H1 (cell line): ENCODE data around the gene NCL. TPM values are rescaled to one million over a fixed set of nuclear protein-coding genes. Genes with fewer than 3 reads are reported as not detected.

Experiments used
- CTCF ChIA-PET: fragments of 300-600 bp; sonication (Branson Sonifier 250); formaldehyde crosslinking; loops from one replicate; lab custom pipeline; 2021; ENCODE audit not compliant: partially characterized antibody; lab: Charles Lee
- POLR2A ChIA-PET: fragments of 300-600 bp; sonication (Branson Sonifier 250); formaldehyde crosslinking; loops from one replicate; lab custom pipeline; 2021; ENCODE audit warnings: inconsistent platforms; ENCODE audit not compliant: partially characterized antibody; lab: Charles Lee
- DNase-seq, 2 experiments: peaks; one replicate each; pipeline versions ENCODE4 v3.0.0 to v3.0.0-alpha.2; 2010 to 2022; ENCODE audit warnings: low spot score in 2 of 2, low read depth in 1 of 2, mixed read lengths in 1 of 2
- FAIRE-seq: peaks from 2 replicates; lab custom pipeline; 2011; peaks lifted over from hg19 to GRCh38; lab: Jason Lieb, UNC
- H2AFZ ChIP-seq: 2 replicates; pipeline ENCODE4 v1.8.1; 2012; ENCODE audit warnings: low read length, inconsistent platforms
- H2AK5ac ChIP-seq: 2 replicates; pipeline ENCODE4 v1.6.1; 2013; ENCODE audit warnings: low read depth, low read length
- H2BK120ac ChIP-seq: replicated peaks from 2 replicates; pipeline ENCODE3; 2013; ENCODE audit warnings: low read depth, low read length, inconsistent platforms
- H2BK12ac ChIP-seq: 2 replicates; pipeline ENCODE4 v1.6.1; 2013; ENCODE audit warnings: low read depth, low read length
- H2BK15ac ChIP-seq: 2 replicates; pipeline ENCODE4 v1.6.1; 2013; ENCODE audit warnings: low read length
- H2BK20ac ChIP-seq: 2 replicates; pipeline ENCODE4 v1.6.1; 2013; ENCODE audit warnings: low read length
- H2BK5ac ChIP-seq: 2 replicates; pipeline ENCODE4 v1.6.1; 2013; ENCODE audit warnings: low read depth, low read length
- H3K14ac ChIP-seq: 2 replicates; pipeline ENCODE4 v1.6.1; 2013; ENCODE audit warnings: inconsistent platforms; ENCODE audit not compliant: insufficient read length
- H3K18ac ChIP-seq: 2 replicates; pipeline ENCODE4 v1.6.1; 2013; ENCODE audit warnings: low read length; ENCODE audit errors: extremely low read depth
- H3K23ac ChIP-seq: 2 replicates; pipeline ENCODE4 v1.6.1; 2013; ENCODE audit warnings: inconsistent platforms; ENCODE audit not compliant: insufficient read length
- H3K23me2 ChIP-seq: 2 replicates; pipeline ENCODE4 v1.6.1; 2013; ENCODE audit warnings: low read depth, low read length
- H3K27ac ChIP-seq: 2 replicates; pipeline ENCODE4 v1.6.1; 2011; ENCODE audit warnings: low read depth, low read length, inconsistent platforms
- H3K27me3 ChIP-seq, 4 experiments: replicated peaks in 1 of 4; 1 replicate in 1 of 4; 2 replicates in 3 of 4; pipeline versions ENCODE4 v1.6.1 to v1.8.1; 2011 to 2013; ENCODE audit warnings: low read length in 3 of 4, mild to moderate bottlenecking in 3 of 4, inconsistent platforms in 2 of 4, mixed read lengths in 2 of 4, moderate library complexity in 1 of 4; ENCODE audit not compliant: control insufficient read depth in 3 of 4, insufficient read depth in 3 of 4; ENCODE audit errors: extremely low read depth in 1 of 4
- H3K36me3 ChIP-seq, 4 experiments: 2 replicates each; pipeline versions ENCODE4 v1.6.1 to v1.8.1; 2011 to 2013; ENCODE audit warnings: mild to moderate bottlenecking in 4 of 4, low read length in 3 of 4, moderate library complexity in 2 of 4, control low read depth in 1 of 4, inconsistent platforms in 1 of 4; ENCODE audit not compliant: insufficient read depth in 4 of 4, control insufficient read depth in 2 of 4
- H3K4ac ChIP-seq: replicated peaks from 2 replicates; pipeline ENCODE3; 2013; ENCODE audit warnings: low read length, low read depth, mixed read lengths, inconsistent platforms; ENCODE audit not compliant: insufficient read length
- H3K4me1 ChIP-seq, 4 experiments: replicated peaks in 1 of 4; 1 replicate in 1 of 4; 2 replicates in 3 of 4; pipeline versions ENCODE4 v1.6.1 to v1.8.1; 2011 to 2013; ENCODE audit warnings: low read length in 3 of 4, inconsistent platforms in 2 of 4, mixed read lengths in 1 of 4; ENCODE audit not compliant: insufficient read depth in 4 of 4, control insufficient read depth in 3 of 4
- H3K4me2 ChIP-seq, 2 experiments: 2 replicates each; pipeline versions ENCODE4 v1.6.1 to v1.8.1; 2011 to 2013; ENCODE audit warnings: low read depth in 2 of 2, low read length in 2 of 2, control low read depth in 1 of 2, inconsistent platforms in 1 of 2, mild to moderate bottlenecking in 1 of 2; ENCODE audit not compliant: insufficient read depth in 1 of 2
- H3K4me3 ChIP-seq, 4 experiments: fragments of 200-600, 300-600 bp in 1 of 4; sonication (generic), shearing (Covaris generic), sonication (Bioruptor Twin) in 1 of 4; 2 replicates each; pipeline versions ENCODE4 v1.5.1 to v1.8.1; 2011 to 2016; ENCODE audit warnings: low read length in 4 of 4, low read depth in 3 of 4, control low read depth in 2 of 4, inconsistent platforms in 2 of 4, mild to moderate bottlenecking in 2 of 4, mixed read lengths in 1 of 4, moderate library complexity in 1 of 4; ENCODE audit not compliant: insufficient read depth in 2 of 4; ENCODE audit errors: extremely low read depth in 1 of 4
- H3K56ac ChIP-seq: replicated peaks from 2 replicates; pipeline ENCODE3; 2013; ENCODE audit warnings: low read depth, mild to moderate bottlenecking, mixed read lengths, low read length, inconsistent platforms; ENCODE audit not compliant: insufficient read length
- H3K79me1 ChIP-seq: 2 replicates; pipeline ENCODE4 v1.6.1; 2013; ENCODE audit warnings: low read depth, low read length, control low read depth
- H3K79me2 ChIP-seq, 2 experiments: 2 replicates each; pipeline versions ENCODE4 v1.6.1 to v1.8.1; 2012 to 2013; ENCODE audit warnings: low read length in 2 of 2, mild to moderate bottlenecking in 2 of 2, inconsistent platforms in 1 of 2; ENCODE audit not compliant: insufficient read depth in 2 of 2, control insufficient read depth in 1 of 2
- H3K9ac ChIP-seq, 4 experiments: replicated peaks in 1 of 4; 1 replicate in 1 of 4; 2 replicates in 3 of 4; pipeline versions ENCODE4 v1.6.1 to v1.8.1; 2011 to 2013; ENCODE audit warnings: low read depth in 3 of 4, low read length in 3 of 4, control low read depth in 2 of 4, mild to moderate bottlenecking in 2 of 4, moderate library complexity in 2 of 4, inconsistent platforms in 1 of 4; ENCODE audit errors: extremely low read depth in 1 of 4
- H3K9me3 ChIP-seq, 2 experiments: 2 replicates each; pipeline versions ENCODE4 v1.6.1 to v1.8.1; 2012 to 2013; ENCODE audit warnings: mild to moderate bottlenecking in 2 of 2, moderate library complexity in 2 of 2, control low read depth in 1 of 2, inconsistent platforms in 1 of 2, low read depth in 1 of 2, low read length in 1 of 2, mixed read lengths in 1 of 2; ENCODE audit not compliant: insufficient read depth in 2 of 2
- H4K20me1 ChIP-seq, 2 experiments: replicated peaks in 1 of 2; 2 replicates each; pipeline versions ENCODE3 to v1.8.1; 2011 to 2013; ENCODE audit warnings: inconsistent platforms in 2 of 2, low read length in 2 of 2, mild to moderate bottlenecking in 1 of 2; ENCODE audit not compliant: insufficient read depth in 2 of 2, control insufficient read depth in 1 of 2
- H4K5ac ChIP-seq: 2 replicates; pipeline ENCODE4 v1.6.1; 2013; ENCODE audit warnings: low read length, low read depth, mixed read lengths, inconsistent platforms; ENCODE audit not compliant: insufficient read length
- H4K8ac ChIP-seq: 2 replicates; pipeline ENCODE4 v1.8.0; 2013; ENCODE audit warnings: mild to moderate bottlenecking, moderate library complexity, low read length, inconsistent platforms; ENCODE audit not compliant: insufficient read depth; ENCODE audit errors: extremely low read depth
- H4K91ac ChIP-seq: replicated peaks from 2 replicates; pipeline ENCODE3; 2013; ENCODE audit warnings: low read length, mixed read lengths, inconsistent platforms; ENCODE audit not compliant: insufficient read length
- BRCA1 ChIP-seq: IDR thresholded peaks from 2 replicates; pipeline ENCODE4 v1.6.1; 2012; ENCODE audit warnings: low read depth, low read length, improper control_type of control experiment
- JUND ChIP-seq: IDR thresholded peaks from 2 replicates; pipeline ENCODE4 v1.6.1; 2011; ENCODE audit warnings: mild to moderate bottlenecking, improper control_type of control experiment, low read length
- NANOG ChIP-seq: IDR thresholded peaks from 2 replicates; pipeline ENCODE4 v1.6.1; 2011; ENCODE audit warnings: low read length, low read depth, mild to moderate bottlenecking, inconsistent platforms; ENCODE audit not compliant: insufficient read depth, poor library complexity, severe bottlenecking
- SIN3A ChIP-seq, 2 experiments: IDR thresholded peaks in 1 of 2; conservative IDR thresholded peaks in 1 of 2; 2 replicates each; pipeline ENCODE4 v1.6.1; 2011 to 2012; ENCODE audit warnings: low read length in 2 of 2, improper control_type of control experiment in 1 of 2, low read depth in 1 of 2, mild to moderate bottlenecking in 1 of 2
- YY1 ChIP-seq: IDR thresholded peaks from 2 replicates; pipeline ENCODE4 v1.6.1; 2011; ENCODE audit warnings: low read depth, mild to moderate bottlenecking, low read length
- WGBS, 2 experiments: shearing (Covaris generic) in 1 of 2; methylation state at CpG; one replicate each; pipeline versions ENCODE4 v1.1.6 to v1.1.7; 2013 to 2015; ENCODE audit warnings: low lambda C conversion rate in 2 of 2, mixed read lengths in 2 of 2, inconsistent platforms in 1 of 2, low coverage in 1 of 2, missing lambda C conversion rate in 1 of 2; ENCODE audit not compliant: insufficient replicate concordance in 2 of 2, insufficient coverage in 1 of 2, insufficient read length in 1 of 2; ENCODE audit errors: extremely low coverage in 1 of 2, missing lambda C conversion rate in 1 of 2; 5-methylcytosine and 5-hydroxymethylcytosine counted together
- polyA plus RNA-seq, 7 experiments: library from polyadenylated mRNA; depleted of rRNA in 3 of 7; stranded (reverse) in 5 of 7; unstranded in 2 of 7; fragments of >200 nt in 5 of 7; fragments of 200-250 nt in 2 of 7; gene quantifications; 1 replicate in 5 of 7; 2 replicates in 1 of 7; 4 replicates in 1 of 7; pipeline versions ENCODE4 v1.2.1 to v1.2.3, GENCODE V29; 2011 to 2013; ENCODE audit warnings: missing spikeins in 2 of 7, mixed read lengths in 2 of 7
- total RNA-seq: library from RNA; stranded (reverse); fragmentation: NEBNext Ultra II Directional; extraction: Animal tissue kit (Norgen Biotek cat#: 25700); gene quantifications from 2 replicates; pipeline ENCODE4 v1.2.1, GENCODE V29; 2021
- TF ChIP-seq, protein P1 (sequence below): IDR thresholded peaks from 2 replicates; pipeline ENCODE4 v1.6.1; 2011; ENCODE audit warnings: low read length, improper control_type of control experiment

NCL gene
- total and polyA plus RNA-seq, 2 of the 8 experiments (the other 6 are each of a cell fraction or from before 2014, with no cell fraction given) = 61.2 to 1,478 TPM

DNA sequence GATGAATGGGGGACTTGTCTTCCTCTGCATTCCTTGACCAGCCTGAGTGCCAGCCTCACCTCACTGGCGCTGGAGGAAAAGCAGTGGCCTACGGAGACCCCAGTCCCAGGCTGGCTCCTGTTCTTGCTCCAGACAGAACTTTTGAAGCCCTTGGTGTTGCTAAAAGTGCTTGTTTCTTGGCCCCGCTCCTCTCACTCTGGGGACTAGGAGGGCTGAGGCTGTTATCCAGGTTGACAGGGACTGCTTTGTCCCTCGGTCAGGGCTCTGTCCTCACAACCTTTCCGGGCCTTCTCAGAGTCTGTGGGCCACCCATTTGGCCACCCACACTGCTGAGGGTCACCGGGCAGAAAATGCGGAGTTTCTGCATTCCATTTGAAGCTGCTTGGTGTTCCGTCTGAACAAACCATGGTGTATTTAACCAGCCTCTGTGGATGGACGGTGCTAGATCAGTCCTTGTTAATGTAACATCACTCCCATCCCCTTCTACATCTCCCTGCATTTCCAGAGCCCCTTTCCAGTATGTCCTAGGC is 43.2 kb downstream of the NCL start:
- Histone ChIP-seq H4K8ac (no peak overlapping the region), H3K56ac (no peak overlapping the region), H2BK20ac (no peak overlapping the region), H2BK12ac (no peak overlapping the region; the same call in 1 of the 2 replicates), H3K4me2 (no peak overlapping the region), H3K79me1 (no peaks in the 10 kb centered on the region), H3K23ac (no peak overlapping the region), H2BK5ac (no peak overlapping the region), H4K20me1 (no peaks in the 10 kb centered on the region), H3K9ac (no peak overlapping the region), H3K4me1 (peaks cover 0 to 6% (median 0%) of the 10 kb centered on the region in 4 experiments; a peak in 3 of 7 replicates), H3K36me3 (no peaks in the 10 kb centered on the region), H4K5ac (no peak overlapping the region), H3K23me2 (no peaks in the 10 kb centered on the region), H3K18ac (no peak overlapping the region), H3K4me3 (no peak overlapping the region), H2BK15ac (no peak overlapping the region), H3K14ac (no peak overlapping the region), H3K4ac (no peak overlapping the region), H2AFZ (no peak overlapping the region), H3K79me2 (no peaks in the 10 kb centered on the region), H3K27ac (no peak overlapping the region), H3K9me3 (no peaks in the 10 kb centered on the region), H3K27me3 (no peaks in the 10 kb centered on the region), H4K91ac (peak overlapping the region; percentile 77), H2AK5ac (peak overlapping the region; percentile 28; the same call in 1 of the 2 replicates), H2BK120ac (peak overlapping the region; percentile 49)
- ChIA-PET CTCF (interaction anchor here (1.2 to 32.5 kb wide), 6 partner anchors 17 to 231 kb away, joined by 3 to 537 read pairs (median 6); partner anchors contain the start of gene B3GNT7), POLR2A (interaction anchor here (1.7 to 20.1 kb wide), 3 partner anchors 9 to 43 kb away, joined by 8 to 235 read pairs (median 21); partner anchors contain the start of gene NCL)
- DNase-seq (no peak), FAIRE-seq (no peak)
- TF ChIP-seq BRCA1 (no peak), NANOG (no peak), YY1 (no peak), SIN3A (conservative IDR thresholded peaks at IDR 0.05 in 1 of 2, IDR thresholded peaks at IDR 0.05 in 1 of 2; ENCODE audit: low read depth in 1 of 2, low read length in 2 of 2) (no peak), JUND (no peak)
- TF ChIP-seq, protein P1, sequence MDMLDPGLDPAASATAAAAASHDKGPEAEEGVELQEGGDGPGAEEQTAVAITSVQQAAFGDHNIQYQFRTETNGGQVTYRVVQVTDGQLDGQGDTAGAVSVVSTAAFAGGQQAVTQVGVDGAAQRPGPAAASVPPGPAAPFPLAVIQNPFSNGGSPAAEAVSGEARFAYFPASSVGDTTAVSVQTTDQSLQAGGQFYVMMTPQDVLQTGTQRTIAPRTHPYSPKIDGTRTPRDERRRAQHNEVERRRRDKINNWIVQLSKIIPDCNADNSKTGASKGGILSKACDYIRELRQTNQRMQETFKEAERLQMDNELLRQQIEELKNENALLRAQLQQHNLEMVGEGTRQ = no peak
- WGBS, 2 experiments = 94% methylated on average over 8 of the region's 9 CpGs; no CpG with 5 or more reads in 1 of the 2 experiments
